ENCODE data around the gene AMH.

GRCh38 chr19:2300533-2300932 lies 51.4 kb downstream of the AMH start:
- TF ChIP-seq, protein P1, sequence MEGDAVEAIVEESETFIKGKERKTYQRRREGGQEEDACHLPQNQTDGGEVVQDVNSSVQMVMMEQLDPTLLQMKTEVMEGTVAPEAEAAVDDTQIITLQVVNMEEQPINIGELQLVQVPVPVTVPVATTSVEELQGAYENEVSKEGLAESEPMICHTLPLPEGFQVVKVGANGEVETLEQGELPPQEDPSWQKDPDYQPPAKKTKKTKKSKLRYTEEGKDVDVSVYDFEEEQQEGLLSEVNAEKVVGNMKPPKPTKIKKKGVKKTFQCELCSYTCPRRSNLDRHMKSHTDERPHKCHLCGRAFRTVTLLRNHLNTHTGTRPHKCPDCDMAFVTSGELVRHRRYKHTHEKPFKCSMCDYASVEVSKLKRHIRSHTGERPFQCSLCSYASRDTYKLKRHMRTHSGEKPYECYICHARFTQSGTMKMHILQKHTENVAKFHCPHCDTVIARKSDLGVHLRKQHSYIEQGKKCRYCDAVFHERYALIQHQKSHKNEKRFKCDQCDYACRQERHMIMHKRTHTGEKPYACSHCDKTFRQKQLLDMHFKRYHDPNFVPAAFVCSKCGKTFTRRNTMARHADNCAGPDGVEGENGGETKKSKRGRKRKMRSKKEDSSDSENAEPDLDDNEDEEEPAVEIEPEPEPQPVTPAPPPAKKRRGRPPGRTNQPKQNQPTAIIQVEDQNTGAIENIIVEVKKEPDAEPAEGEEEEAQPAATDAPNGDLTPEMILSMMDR (IDR thresholded peaks at IDR 0.05), result no peak
- TF ChIP-seq POLR2A (IDR thresholded peaks at IDR 0.05), result no peak
